Neuron (in vitro differentiated cells): ENCODE data around the gene NCOR1.
"Not testable (repeated sequence)": the region's sequence is repeated elsewhere in the genome, so short reads cannot be mapped to it uniquely, and the experiment has no call there.

Experiments used
- H2AFZ ChIP-seq: one replicate; pipeline ENCODE4 v1.6.1; 2013; ENCODE audit warnings: low read depth, mild to moderate bottlenecking, inconsistent platforms, low read length, moderate library complexity
- H3K27me3 ChIP-seq: one replicate; pipeline ENCODE4 v1.6.1; 2013; ENCODE audit warnings: low read length; ENCODE audit not compliant: insufficient read depth
- H3K36me3 ChIP-seq: one replicate; pipeline ENCODE4 v1.6.1; 2013; ENCODE audit warnings: low read length; ENCODE audit not compliant: insufficient read depth
- H3K4me1 ChIP-seq: one replicate; pipeline ENCODE4 v1.6.1; 2013; ENCODE audit warnings: low read length; ENCODE audit not compliant: insufficient read depth
- H3K4me3 ChIP-seq: 2 replicates; pipeline ENCODE4 v1.5.1; 2013; ENCODE audit warnings: mild to moderate bottlenecking, low read length, moderate library complexity
- H3K9me3 ChIP-seq: one replicate; pipeline ENCODE4 v1.6.1; 2013; ENCODE audit warnings: low read length

The NCOR1 gene

DNA sequence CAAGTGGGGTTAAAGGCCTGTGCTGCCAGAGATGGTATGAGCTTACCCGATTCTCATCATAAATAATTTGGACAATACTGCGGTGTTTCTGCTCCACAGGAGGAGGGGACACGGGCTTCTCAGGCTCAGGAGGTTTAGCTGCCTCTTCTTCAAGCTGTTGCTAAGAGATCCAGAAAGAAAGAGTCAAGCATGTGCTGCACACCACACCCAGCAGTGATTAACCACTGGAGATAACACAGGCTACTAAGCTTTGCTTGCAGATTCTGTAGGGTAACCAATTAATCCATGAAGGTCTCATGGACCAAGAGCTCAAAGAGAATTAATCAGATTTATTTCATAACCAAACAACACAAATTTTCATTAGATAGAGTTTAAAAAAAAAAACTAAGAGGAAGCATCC, 56.6 kb downstream of the NCOR1 start:
- peaks cover 38% of the 10 kb centered on the region for H3K36me3 ChIP-seq
- peaks cover 2% of the 10 kb centered on the region for H3K9me3 ChIP-seq
- peaks cover 9% of the 10 kb centered on the region for H3K4me1 ChIP-seq
- H3K4me3 ChIP-seq: no peak overlapping the region
- H3K27me3 ChIP-seq: no peaks in the 10 kb centered on the region
- no peak overlapping the region for H2AFZ ChIP-seq

GRCh38 chr17:16155536-16155935, 59.8 kb downstream of the NCOR1 start:
- no peak overlapping the region for H2AFZ ChIP-seq
- H3K27me3 ChIP-seq: no peaks in the 10 kb centered on the region
- H3K36me3 ChIP-seq: peaks cover 51% of the 10 kb centered on the region
- H3K4me3 ChIP-seq: no peak overlapping the region
- peaks cover 9% of the 10 kb centered on the region for H3K4me1 ChIP-seq
- peaks cover 2% of the 10 kb centered on the region for H3K9me3 ChIP-seq

DNA sequence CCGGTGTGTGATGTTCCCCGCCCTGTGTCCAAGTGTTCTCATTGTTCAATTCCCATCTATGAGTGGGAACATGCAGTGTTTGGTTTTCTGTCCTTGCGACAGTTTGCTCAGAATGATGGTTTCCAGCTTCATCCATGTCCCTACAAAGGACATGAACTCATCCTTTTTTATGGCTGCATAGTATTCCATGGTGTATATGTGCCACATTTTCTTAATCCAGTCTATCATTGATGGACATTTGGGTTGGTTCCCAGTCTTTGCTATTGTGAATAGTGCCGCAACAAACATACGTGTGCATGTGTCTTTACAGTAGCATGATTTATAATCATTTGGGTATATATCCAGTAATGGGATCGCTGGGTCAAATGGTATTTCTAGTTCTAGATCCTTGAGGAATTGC, 63.0 kb downstream of the NCOR1 start:
- peaks cover 61% of the 10 kb centered on the region for H3K36me3 ChIP-seq
- not testable (repeated sequence) for H3K4me3 ChIP-seq, H3K4me1 ChIP-seq, H3K27me3 ChIP-seq, H3K9me3 ChIP-seq, H2AFZ ChIP-seq

DNA sequence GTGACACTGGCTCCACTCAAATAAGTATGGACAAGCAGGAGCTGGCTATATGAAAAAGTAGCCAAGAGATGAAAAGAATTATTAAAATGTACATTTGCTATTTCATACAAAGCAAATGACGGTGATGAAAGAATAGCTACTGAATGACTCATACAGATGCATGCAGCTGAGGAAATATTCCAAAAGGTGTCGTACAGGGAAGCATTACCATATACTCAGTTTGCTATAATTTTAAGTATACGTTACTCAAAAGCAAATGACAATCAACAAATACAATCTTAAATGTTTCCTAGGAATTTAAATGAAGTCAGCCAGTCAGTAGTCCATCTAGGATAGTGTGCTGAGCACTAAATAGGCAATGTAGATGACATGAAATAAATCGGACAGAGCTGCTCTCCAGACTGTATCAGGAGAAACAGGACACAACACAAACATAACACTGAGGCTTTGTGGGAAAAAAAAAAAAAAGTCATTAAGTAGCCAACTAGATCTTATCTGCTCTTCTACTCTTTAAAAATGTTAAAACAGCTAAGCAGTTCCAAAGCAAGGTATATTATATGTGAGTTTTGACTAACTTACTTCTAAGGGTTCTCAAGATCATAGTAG, 65.0 kb downstream of the NCOR1 start:
- Histone ChIP-seq H2AFZ (no peak overlapping the region), H3K36me3 (peaks cover 62% of the 10 kb centered on the region), H3K4me1 (no peaks in the 10 kb centered on the region), H3K27me3 (no peaks in the 10 kb centered on the region), H3K4me3 (no peak overlapping the region), H3K9me3 (peaks cover 4% of the 10 kb centered on the region)

DNA sequence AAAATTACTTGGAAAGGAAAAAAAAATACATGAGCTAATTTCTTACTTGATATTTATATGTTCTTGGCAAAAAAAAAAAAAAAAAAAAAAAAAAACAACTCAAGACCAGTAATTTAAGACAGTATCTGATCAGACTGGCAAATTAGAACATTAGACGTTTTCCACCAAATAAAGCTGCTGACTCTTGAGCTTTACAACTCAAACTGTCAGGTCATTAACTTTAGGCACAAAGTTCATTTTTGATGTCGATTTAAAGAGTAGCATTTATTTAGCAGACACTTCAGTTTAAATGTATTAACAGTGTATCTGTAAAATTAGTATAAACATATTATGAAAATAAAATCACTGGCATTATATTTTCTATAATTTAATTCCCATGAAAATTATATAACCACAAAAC, 66.7 kb downstream of the NCOR1 start:
- Histone ChIP-seq H3K4me3 (no peak overlapping the region), H3K9me3 (peaks cover 4% of the 10 kb centered on the region), H3K4me1 (no peaks in the 10 kb centered on the region), H2AFZ (no peak overlapping the region), H3K27me3 (no peaks in the 10 kb centered on the region), H3K36me3 (peaks cover 60% of the 10 kb centered on the region)

GRCh38 chr17:16145319-16145890, 69.9 kb downstream of the NCOR1 start:
- H3K36me3 ChIP-seq: peaks cover 69% of the 10 kb centered on the region
- H2AFZ ChIP-seq: not testable (repeated sequence)

GRCh38 chr17:16141685-16142084, 73.6 kb downstream of the NCOR1 start:
- Histone ChIP-seq H3K9me3 (peaks cover 2% of the 10 kb centered on the region), H3K4me1 (no peaks in the 10 kb centered on the region), H3K4me3 (no peak overlapping the region), H2AFZ (no peak overlapping the region), H3K36me3 (peaks cover 59% of the 10 kb centered on the region), H3K27me3 (no peaks in the 10 kb centered on the region)

More at GRCh38 chr17:16145319-16145890, 69.9 kb downstream of the NCOR1 start:
- not testable (repeated sequence) for H3K4me3 ChIP-seq, H3K27me3 ChIP-seq, H3K4me1 ChIP-seq, H3K9me3 ChIP-seq

GRCh38 chr17:16140854-16141253, 74.5 kb downstream of the NCOR1 start:
- Histone ChIP-seq H3K27me3 (no peaks in the 10 kb centered on the region), H3K36me3 (peaks cover 58% of the 10 kb centered on the region), H2AFZ (no peak overlapping the region), H3K4me3 (no peak overlapping the region), H3K4me1 (no peaks in the 10 kb centered on the region), H3K9me3 (peaks cover 2% of the 10 kb centered on the region)

GRCh38 chr17:16135461-16135860, 79.9 kb downstream of the NCOR1 start:
- H3K36me3 ChIP-seq: peaks cover 54% of the 10 kb centered on the region
- no peak overlapping the region for H2AFZ ChIP-seq
- H3K27me3 ChIP-seq: no peaks in the 10 kb centered on the region
- H3K9me3 ChIP-seq: no peaks in the 10 kb centered on the region
- no peaks in the 10 kb centered on the region for H3K4me1 ChIP-seq
- no peak overlapping the region for H3K4me3 ChIP-seq

- Histone ChIP-seq H3K9me3 (no peaks in the 10 kb centered on the region), H2AFZ (no peak overlapping the region), H3K4me3 (no peak overlapping the region), H3K4me1 (no peaks in the 10 kb centered on the region), H3K36me3 (peaks cover 45% of the 10 kb centered on the region), H3K27me3 (no peaks in the 10 kb centered on the region)
Observed at GRCh38 chr17:16131593-16131992, 83.7 kb downstream of the NCOR1 start.

GRCh38 chr17:16129441-16130205, 85.7 kb downstream of the NCOR1 start:
- Histone ChIP-seq H3K36me3 (peaks cover 43% of the 10 kb centered on the region), H2AFZ (no peak overlapping the region), H3K27me3 (no peaks in the 10 kb centered on the region), H3K4me1 (no peaks in the 10 kb centered on the region), H3K4me3 (no peak overlapping the region), H3K9me3 (no peaks in the 10 kb centered on the region)

DNA sequence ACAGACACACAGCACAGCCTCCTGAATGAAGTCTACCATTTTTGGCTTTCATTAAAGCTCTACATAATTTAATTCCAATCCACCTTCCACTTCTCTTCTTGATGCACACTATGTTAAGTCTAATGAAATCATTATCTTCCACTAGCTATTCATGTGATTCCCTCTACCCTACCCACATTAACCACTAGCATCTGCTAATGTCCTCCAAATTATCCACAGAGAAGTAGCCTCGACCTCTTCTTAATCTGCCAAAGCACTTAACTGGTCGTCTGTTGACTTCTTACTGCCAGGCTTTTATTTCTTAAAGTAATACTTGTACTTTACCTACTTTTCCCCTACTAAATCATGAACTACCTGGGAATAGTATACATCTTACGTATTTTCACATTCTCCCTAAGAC, 91.8 kb downstream of the NCOR1 start:
- Histone ChIP-seq H2AFZ (no peak overlapping the region), H3K27me3 (no peaks in the 10 kb centered on the region), H3K4me1 (no peaks in the 10 kb centered on the region), H3K36me3 (peaks cover 62% of the 10 kb centered on the region), H3K4me3 (no peak overlapping the region), H3K9me3 (no peaks in the 10 kb centered on the region)

DNA sequence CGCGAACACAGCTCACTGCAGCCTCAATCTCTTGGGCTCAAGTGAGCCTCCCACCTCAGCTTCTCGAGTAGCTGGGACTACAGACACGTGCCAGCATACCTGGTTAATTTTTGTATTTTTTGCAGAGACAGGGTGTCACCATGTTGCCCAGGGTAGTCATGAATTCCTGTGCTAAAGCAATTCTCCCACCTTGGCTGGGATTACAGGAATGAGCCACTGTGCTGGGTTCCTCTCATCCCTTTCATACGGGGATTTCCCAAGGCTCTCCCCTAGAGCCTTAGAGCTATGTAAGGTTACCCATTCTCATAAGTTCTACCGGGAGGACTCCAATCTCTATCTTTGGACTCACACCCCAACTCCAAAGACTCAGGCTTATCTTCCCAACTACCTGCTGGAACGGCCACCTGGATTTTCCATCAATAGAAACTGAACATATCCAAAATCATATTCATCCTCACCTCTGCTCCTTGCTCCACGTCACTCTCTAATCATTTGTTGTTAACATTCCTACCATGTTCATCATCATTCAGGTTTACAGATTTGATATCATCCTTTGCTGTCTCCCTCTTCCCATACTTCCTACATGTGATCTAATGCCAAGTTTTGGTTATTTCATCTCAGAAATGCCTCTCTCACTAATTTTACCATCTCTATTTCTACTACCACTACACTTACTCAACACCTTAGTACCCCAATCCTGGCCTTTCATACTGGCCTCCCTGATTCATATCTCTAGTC, 92.5 kb downstream of the NCOR1 start:
- H3K9me3 ChIP-seq: no peaks in the 10 kb centered on the region
- peaks cover 68% of the 10 kb centered on the region for H3K36me3 ChIP-seq
- H3K4me1 ChIP-seq: no peaks in the 10 kb centered on the region
- no peaks in the 10 kb centered on the region for H3K27me3 ChIP-seq
- H3K4me3 ChIP-seq: no peak overlapping the region
- no peak overlapping the region for H2AFZ ChIP-seq
